Measurements from ENCODE around the gene MPPED1.

MPPED1 gene

DNA sequence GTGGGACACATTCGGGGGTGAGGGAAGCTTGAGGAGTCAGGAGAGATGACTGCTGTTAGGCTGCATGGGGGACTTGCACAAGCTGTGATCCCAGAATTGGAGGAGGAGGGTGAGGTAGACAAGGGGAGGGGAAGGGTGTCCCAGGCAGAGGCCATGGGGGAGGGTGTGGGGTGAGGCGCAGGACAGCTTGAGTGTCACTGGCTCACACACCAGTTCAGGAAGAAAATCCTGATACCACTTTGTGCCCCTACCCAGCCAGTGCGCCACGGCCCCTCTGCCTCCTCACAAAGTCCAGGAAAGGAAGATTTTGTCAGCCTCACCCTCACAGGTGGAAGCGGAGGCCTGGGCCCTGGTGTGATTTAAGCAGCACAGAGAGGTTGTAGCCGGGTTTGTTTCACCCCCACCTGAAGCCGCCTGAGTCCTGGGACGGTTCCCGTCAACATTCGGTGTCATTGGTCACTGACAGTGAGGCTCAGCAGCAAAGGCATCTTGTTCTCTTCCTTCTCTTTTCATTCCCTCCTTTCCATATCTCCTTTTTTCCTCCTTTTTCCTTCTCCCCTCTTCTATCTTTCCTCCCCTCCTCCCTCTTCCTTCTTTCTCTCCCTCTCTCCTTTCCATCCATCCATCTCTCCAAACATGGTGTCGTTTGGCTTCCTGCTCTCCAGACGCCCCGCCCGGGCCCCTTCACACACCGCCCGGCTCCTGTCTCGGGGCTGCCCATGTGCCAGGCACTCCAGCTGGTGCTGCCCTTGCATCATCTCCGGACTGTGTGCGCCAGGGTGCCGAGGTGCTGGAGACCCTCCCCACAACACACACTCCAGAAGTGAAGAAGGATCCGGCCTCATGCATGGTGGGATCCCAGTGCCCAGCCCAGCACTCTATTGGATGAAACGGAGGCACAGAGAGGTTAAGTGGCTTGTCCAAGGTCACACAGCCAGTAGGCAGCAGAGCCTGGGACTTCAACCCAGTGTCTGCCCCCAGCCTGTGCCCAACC, 89.3 kb downstream of the MPPED1 start:
- TF ChIP-seq, protein P1, sequence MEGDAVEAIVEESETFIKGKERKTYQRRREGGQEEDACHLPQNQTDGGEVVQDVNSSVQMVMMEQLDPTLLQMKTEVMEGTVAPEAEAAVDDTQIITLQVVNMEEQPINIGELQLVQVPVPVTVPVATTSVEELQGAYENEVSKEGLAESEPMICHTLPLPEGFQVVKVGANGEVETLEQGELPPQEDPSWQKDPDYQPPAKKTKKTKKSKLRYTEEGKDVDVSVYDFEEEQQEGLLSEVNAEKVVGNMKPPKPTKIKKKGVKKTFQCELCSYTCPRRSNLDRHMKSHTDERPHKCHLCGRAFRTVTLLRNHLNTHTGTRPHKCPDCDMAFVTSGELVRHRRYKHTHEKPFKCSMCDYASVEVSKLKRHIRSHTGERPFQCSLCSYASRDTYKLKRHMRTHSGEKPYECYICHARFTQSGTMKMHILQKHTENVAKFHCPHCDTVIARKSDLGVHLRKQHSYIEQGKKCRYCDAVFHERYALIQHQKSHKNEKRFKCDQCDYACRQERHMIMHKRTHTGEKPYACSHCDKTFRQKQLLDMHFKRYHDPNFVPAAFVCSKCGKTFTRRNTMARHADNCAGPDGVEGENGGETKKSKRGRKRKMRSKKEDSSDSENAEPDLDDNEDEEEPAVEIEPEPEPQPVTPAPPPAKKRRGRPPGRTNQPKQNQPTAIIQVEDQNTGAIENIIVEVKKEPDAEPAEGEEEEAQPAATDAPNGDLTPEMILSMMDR (IDR thresholded peaks at IDR 0.05; ENCODE audit: low read depth, low read length, missing control alignments) = no peak
- DNase-seq (ENCODE audit: extremely low read depth, low read depth) = no peak
- no peak overlapping the region for H3K4me3 ChIP-seq (replicated peaks; ENCODE audit: low read depth, low read length)

DNA sequence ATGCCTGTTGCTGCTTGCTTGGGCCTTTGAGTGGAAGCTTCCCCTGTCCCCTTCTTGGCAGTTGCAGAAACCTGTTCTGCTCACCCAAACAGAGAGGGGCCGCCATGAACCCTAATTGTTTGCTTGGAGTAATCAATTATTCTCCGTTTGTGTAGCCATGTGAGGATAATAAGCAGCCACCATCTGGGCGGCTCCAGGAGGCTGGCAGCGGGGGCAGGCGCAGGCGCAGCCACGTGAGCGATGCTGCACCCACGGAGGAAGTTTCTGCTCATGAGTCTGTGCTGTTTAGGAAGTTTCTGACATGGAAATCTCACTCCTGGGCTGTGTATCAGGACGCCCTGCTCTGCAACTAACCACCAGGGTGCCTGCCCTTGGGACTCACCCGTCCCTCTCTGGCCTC, 90.1 kb downstream of the MPPED1 start:
- no peak overlapping the region for H3K4me3 ChIP-seq (replicated peaks; ENCODE audit: low read depth, low read length)
- TF ChIP-seq, protein P1 (IDR thresholded peaks at IDR 0.05; ENCODE audit: low read depth, low read length, missing control alignments) = no peak
- no peak for DNase-seq (ENCODE audit: extremely low read depth, low read depth)

DNA sequence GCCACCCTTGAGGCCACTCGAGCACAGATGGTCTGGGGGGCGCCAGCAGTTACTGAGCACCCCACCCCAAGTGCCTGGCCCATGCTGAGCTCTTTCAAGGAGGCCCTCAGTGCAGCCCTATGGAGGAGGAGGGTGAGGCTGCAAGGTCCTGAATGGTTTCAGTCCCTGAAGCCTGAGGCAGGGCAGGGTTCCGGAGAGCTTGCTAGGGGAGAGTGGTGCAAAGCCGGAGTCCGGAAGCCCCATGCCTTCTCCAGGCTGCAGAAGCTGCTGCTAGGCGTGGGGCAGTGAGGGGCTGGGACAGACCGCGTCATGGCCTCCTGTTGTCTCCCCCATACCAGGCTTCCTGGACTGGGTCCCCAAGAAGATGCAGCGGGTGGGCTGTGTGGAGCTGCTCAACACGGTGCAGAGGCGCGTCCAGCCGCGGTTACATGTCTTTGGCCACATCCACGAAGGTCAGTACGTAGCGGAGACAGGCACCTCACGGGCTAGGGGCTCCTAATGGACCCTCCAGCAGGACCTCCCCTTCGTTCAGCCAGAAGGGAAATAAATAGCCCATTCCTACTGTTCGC, 90.6 kb downstream of the MPPED1 start:
- no peak overlapping the region for H3K4me3 ChIP-seq (replicated peaks; ENCODE audit: low read depth, low read length)
- no peak for DNase-seq (ENCODE audit: extremely low read depth, low read depth)
- TF ChIP-seq, protein P1 (IDR thresholded peaks at IDR 0.05; ENCODE audit: low read depth, low read length, missing control alignments) = no peak

DNA sequence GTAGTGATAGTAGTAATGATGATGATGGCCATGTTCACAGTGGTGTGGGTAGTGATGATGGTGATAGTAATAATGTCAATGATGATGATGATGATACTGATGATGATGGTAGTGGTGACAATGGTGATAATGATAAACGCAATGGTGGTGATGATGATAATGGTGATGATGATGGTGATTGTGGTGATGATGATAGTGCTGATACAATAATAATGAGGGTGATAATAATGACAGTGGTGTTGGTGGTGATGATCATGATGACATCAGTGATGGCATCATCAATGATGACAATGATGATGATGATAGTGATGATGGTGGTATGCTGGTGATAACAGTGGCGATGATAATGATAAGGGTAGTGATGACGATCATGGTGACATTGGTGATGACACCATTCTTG, 92.3 kb downstream of the MPPED1 start:
- no peak for DNase-seq (ENCODE audit: extremely low read depth, low read depth)
- H3K4me3 ChIP-seq (replicated peaks; ENCODE audit: low read depth, low read length) = no peak overlapping the region
- TF ChIP-seq, protein P1 (IDR thresholded peaks at IDR 0.05; ENCODE audit: low read depth, low read length, missing control alignments) = no peak

DNA sequence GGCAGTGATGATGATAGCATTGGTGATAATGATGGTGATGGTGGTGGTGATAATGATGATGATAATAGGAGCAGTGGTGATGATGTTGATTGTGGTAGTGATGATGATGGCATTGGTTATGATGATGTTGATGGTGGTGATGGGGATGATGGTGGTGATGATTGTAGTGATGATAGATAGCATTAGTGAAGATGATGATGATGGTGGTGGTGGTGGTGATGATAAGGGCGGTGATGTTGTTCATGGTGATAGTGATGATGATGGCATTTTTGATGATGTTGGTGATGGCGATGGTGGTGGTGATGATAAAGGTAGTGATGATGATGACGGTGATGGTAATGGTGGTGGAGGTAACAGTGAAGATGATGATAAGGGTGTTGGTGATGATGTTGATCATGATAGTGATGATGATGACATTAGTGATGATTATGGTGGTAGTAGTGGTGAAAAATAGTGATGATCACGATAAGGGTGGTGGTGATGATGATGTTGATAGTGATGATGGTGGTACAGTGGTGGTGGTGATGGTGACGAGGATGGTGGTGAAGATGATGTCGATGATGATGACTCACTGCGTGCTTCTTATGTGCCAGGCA, 93.0 kb downstream of the MPPED1 start:
- TF ChIP-seq, protein P1 (IDR thresholded peaks at IDR 0.05; ENCODE audit: low read depth, low read length, missing control alignments) = no peak
- no peak overlapping the region for H3K4me3 ChIP-seq (replicated peaks; ENCODE audit: low read depth, low read length)
- no peak for DNase-seq (ENCODE audit: extremely low read depth, low read depth)

DNA sequence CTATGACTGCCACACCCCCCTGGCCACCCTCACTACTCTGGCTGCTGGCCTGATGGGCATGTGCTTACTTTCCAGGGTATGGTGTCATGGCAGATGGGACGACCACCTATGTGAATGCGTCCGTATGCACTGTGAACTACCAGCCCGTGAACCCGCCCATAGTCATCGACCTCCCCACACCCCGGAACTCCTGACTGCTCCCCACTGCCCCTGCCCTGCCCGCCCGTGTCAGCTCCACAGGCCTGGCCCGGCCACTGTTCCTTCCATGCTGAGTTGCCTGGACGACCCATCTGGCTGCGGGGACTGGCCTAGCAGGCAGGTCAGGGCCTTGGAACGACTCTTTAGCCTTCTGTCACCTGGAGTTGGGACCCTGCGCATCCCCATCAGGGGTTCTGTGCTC, 93.6 kb downstream of the MPPED1 start:
- no peak overlapping the region for H3K4me3 ChIP-seq (replicated peaks; ENCODE audit: low read depth, low read length)
- TF ChIP-seq, protein P1 (IDR thresholded peaks at IDR 0.05; ENCODE audit: low read depth, low read length, missing control alignments) = no peak
- DNase-seq (ENCODE audit: extremely low read depth, low read depth) = no peak

Measured in HFF-Myc (cell line).